Hepatocyte (in vitro differentiated cells): ENCODE results near the gene ZNF574.

Source experiments
- EZH2 ChIP-seq: fragments of 200-600 bp; sonication (generic); IDR thresholded peaks from 2 replicates; pipeline ENCODE4 v1.6.1; 2016; ENCODE audit warnings: antibody characterized with exemption, mild to moderate bottlenecking, borderline replicate concordance
- EZH2phosphoT487 ChIP-seq: fragments of 200-600 bp; sonication (generic); IDR thresholded peaks from one replicate; pipeline ENCODE4 v1.6.1; 2018; ENCODE audit warnings: antibody characterized with exemption, mild to moderate bottlenecking, low read depth, moderate library complexity; ENCODE audit not compliant: unreplicated experiment, severe bottlenecking
- TF ChIP-seq, protein P1 (sequence below): fragments of 200-600 bp; sonication (generic); IDR thresholded peaks from 2 replicates; pipeline ENCODE4 v1.5.1; 2016; ENCODE audit warnings: antibody characterized with exemption, mild to moderate bottlenecking; ENCODE audit not compliant: poor library complexity

DNA sequence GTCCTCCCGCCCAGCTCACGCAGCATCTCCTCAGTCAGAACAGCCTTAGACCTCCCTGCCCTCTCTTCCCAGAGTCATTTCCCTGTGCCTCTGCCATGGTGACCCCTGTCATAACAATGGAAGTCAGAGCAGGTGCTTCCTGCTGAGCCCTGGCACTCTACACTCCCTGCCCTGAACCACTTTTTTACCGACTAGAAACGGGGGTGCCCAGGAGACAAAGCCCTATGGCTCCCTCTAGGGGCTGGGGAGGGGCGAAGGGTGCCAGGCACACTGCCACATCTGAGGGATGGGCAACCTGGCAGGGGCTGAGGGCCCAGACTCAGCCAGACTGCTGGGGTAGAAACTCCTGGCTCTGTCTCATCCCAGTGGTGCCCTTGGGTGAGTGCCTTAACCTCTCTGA, 16.4 kb downstream of the ZNF574 start:
- TF ChIP-seq, protein P1, sequence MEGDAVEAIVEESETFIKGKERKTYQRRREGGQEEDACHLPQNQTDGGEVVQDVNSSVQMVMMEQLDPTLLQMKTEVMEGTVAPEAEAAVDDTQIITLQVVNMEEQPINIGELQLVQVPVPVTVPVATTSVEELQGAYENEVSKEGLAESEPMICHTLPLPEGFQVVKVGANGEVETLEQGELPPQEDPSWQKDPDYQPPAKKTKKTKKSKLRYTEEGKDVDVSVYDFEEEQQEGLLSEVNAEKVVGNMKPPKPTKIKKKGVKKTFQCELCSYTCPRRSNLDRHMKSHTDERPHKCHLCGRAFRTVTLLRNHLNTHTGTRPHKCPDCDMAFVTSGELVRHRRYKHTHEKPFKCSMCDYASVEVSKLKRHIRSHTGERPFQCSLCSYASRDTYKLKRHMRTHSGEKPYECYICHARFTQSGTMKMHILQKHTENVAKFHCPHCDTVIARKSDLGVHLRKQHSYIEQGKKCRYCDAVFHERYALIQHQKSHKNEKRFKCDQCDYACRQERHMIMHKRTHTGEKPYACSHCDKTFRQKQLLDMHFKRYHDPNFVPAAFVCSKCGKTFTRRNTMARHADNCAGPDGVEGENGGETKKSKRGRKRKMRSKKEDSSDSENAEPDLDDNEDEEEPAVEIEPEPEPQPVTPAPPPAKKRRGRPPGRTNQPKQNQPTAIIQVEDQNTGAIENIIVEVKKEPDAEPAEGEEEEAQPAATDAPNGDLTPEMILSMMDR, result peak; percentile 9
- TF ChIP-seq EZH2 (no peak), EZH2phosphoT487 (no peak)
